HG03135 (cell line): Measurements from ENCODE around the gene HEXIM2.
"Not testable (repeated sequence)": the region's sequence is repeated elsewhere in the genome, so short reads cannot be mapped to it uniquely, and the experiment has no call there.

Source experiments
- ATAC-seq: cut with Tn5 transposase; IDR thresholded peaks from one replicate; pipeline ENCODE4 v1.9.1; 2021; ENCODE audit warnings: mild to moderate bottlenecking, moderate library complexity; ENCODE audit not compliant: unreplicated experiment

HEXIM2 gene, protein sequence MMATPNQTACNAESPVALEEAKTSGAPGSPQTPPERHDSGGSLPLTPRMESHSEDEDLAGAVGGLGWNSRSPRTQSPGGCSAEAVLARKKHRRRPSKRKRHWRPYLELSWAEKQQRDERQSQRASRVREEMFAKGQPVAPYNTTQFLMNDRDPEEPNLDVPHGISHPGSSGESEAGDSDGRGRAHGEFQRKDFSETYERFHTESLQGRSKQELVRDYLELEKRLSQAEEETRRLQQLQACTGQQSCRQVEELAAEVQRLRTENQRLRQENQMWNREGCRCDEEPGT

DNA sequence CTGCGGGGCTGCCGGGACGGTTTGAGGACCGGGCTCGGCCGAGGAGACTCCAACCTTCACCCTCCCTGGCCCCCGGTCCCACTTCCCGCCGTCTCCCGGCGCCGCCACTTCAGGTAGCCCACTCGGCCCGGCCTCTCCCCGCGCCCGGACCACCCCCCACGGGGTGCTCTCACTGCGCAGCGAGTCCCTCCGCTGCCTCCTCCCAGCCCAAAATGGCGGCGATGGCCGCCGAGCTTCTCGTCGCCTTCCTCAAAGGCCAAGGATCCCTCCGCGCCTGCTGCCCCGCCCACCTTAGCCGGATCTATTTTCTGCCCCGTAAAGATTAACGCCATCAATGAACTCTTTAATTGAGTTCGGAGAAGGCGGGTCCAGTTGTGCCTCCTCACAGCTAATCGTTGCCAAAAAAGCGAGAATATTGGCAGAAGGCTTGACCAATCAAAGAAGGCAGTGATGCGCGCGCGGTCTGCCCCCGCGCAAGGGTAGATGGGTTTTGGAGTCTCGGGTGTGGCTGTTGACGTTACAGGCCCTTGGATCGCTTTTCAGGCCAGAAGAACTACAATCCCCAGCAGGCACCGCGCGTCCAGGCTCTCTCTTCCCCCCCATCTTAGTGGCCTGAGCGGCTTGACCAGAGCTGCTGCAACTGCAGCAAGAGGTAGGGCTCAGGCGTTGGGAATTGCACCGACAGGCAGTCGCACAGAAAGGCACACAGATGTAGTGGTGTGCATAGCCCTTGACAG lies at the start of gene HEXIM2:
TSS of gene HEXIM2 (plus strand) at position 588 of the 737 bp plus-strand sequence. CDS start 919 bp downstream, outside the sequence.
- ATAC-seq, result peak; percentile 87

- no peak for ATAC-seq
Measured at GRCh38 chr17:45112559-45113423, 48.9 kb upstream of the HEXIM2 start.

GRCh38 chr17:45113424-45113754 lies 48.3 kb upstream of the HEXIM2 start:
- ATAC-seq, result no peak

GRCh38 chr17:45114117-45114932 lies 47.4 kb upstream of the HEXIM2 start:
- ATAC-seq, result no peak

- no peak for ATAC-seq
Measured at GRCh38 chr17:45115015-45115625, 46.6 kb upstream of the HEXIM2 start.

GRCh38 chr17:45115871-45116270 lies 45.8 kb upstream of the HEXIM2 start:
- no peak for ATAC-seq

- ATAC-seq, result no peak
Measured at GRCh38 chr17:45116434-45117016, 45.1 kb upstream of the HEXIM2 start.

DNA sequence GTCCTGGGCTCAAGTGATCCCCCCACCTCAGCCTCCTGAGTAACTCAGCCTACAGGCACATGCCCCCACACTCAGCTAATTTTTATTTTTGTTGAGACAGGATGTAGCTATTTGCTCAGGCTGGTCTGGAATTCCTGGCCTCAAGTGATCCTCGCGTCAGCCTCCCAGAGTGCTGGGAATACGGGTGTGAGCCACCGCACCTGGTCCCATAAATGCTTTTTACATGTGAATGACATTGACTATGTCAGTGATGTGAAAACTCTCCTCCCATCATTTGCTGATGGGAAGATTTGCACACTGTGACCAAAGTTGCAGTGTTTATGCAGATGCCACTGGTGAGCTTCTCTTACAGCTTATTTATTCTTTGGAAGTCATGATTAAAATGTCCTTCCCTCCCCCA lies 44.3 kb upstream of the HEXIM2 start:
- no peak for ATAC-seq

DNA sequence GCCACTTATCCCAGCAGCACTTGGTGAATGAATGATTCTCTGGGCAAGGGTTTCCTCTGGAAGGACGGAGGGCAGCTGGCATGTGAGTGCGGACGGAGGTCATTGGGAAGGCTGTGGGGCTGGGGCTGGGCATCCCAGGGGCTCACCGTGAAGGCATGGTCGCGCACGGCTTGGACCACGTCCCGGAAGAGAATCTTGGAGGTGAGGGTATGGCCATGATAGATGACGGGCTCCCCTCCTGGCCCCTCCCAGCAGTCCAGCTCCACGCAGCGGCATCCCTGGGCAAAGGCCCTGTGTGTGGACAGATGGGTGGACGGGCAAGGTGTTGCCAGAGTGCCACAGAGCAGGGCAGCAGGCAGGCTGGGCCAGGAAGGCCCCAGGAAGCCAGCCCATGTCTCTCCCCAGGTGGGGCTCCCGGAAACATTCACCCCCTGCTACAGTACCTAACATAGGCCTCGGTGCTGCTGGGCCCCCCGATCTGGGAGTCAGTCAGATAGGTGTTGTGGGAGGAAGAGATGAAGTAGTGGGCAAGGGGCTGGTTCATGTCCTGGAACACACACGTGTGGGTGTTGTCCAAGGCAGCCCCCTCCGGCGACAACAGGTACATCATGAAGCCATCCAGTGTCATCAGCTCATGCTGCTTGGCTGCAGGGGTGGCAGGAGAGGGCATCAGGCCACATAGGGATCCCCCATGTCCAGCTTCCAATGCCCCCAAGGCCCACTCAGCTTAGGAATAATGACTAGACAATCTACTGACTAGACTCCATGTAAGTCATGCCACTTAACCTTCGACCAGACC lies 43.6 kb upstream of the HEXIM2 start:
- no peak for ATAC-seq

DNA sequence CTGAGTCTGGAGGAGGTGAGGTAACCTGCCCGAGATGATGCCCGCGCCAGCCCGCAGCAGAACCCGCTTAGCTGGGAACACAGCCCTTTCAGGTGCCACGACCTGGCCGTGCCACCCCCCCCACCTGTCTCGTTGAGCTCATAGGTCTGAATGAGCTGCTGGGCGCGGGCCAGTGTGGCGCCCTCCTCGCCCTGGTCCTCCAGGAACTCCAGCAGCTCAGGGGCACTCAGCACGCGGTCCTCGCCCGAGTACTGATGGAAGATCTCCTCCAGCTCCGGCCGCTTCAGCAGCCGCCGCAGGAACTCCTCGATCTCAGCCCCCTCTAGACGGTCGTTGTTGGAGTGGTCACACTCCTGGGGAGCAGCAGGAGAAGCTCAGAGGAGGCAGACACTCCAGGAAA lies 43.0 kb upstream of the HEXIM2 start:
- no peak for ATAC-seq

GRCh38 chr17:45119964-45120363 lies 41.7 kb upstream of the HEXIM2 start:
- ATAC-seq, result no peak

GRCh38 chr17:45120558-45120957 lies 41.1 kb upstream of the HEXIM2 start:
- no peak for ATAC-seq

DNA sequence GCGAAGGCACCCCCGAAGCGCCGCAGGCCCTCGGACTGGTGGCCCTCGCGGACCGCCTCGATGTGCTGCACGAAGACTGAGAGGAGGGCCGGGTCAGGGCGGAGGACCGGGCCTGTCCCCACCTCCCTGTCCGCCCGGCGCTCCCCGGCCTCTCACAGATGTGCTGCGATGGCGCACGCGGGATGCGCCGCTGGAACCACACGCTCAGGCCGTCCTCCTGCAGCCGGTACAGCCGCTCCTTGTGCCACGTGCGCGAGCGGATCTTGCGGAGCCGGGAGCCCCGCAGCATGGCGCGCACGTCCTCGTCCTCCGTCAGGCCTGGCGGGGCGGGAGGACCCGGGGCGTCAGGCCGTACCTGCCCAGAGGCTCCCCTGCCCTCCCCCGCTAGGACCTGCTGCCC lies 40.6 kb upstream of the HEXIM2 start:
- no peak for ATAC-seq

DNA sequence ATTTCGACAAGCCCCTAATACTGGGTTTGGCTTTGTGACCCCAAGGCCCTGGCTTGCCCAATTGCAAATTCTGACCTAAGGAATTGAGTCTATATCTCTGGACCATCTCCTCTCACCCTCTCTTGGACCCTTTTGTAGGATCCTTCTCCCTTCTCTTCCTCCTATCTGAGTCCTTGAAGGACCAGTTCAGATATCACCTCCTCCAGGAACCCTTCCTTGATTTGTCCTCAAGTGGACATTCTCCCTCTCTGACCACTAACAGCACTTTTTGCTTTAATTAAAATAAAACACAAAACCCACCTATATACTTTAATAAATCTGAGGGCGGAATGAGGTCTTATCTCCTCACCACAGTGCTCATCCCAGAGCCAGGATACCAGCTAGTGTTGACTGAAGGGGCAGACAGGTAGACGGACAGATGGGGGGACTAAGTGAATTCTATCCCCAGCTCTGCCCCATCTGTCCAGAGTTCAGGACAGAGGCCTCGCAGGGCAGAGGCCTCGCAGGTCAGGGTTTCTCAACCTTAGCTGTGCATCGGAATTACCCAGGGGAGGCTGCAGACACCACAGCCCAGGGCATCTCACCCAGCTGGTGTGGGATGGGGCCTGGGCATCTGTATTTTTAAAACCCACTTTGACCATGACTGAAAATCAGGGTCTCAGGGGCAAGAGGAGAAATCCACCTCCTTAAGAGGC lies 38.5 kb upstream of the HEXIM2 start:
- ATAC-seq, result no peak

GRCh38 chr17:45123930-45124796 lies 37.5 kb upstream of the HEXIM2 start:
- no peak for ATAC-seq

DNA sequence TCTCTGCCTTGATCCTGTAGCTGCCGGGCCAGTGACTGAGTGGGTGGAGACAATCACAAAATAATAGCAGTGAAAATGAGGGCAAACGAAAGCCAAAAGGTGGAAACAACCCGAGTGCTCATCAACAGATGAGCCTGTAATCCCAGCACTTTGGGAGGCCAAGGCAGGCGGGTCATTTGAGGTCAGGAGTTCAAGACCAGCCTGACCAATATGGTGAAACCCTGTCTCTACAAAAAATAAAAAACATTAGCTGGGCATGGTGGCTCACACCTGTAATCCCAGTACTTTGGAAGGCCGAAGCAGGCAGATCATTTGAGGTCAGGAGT lies 36.9 kb upstream of the HEXIM2 start:
- ATAC-seq, result not testable (repeated sequence)

DNA sequence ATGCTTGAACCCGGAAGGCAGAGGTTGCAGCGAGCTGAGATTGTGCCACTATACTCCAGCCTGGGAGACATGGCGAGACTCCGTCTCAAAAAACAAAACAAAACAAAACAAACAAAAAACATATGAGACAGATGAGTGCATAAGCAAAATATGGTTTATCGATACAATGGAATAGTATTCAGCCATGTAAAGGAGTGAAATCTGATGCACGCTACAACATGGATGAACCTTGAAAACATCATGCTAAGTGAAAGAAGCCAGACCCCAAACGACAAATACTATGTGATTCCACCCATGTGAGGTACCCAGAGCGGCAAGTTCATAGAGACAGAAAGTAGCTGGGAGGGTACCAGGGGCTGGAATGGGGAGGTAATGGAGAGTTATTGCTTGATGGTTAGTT lies 36.2 kb upstream of the HEXIM2 start:
- ATAC-seq, result no peak

DNA sequence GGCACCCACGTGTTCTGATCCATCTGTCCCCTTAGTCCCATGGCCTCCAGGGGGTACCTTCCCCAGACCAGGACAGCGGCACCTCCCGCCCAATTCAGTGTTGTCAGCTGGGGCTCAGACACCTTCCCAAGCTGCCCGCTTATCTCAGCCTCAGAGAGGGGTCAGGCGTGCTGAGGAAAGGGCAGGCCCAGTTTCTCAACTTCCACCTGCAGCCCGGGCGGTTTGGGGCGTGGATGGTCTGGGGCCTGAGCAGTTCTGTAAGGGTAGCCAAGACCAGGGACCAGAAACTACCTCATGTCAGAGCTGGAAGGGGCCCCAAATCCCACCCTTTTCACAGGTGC lies 34.5 kb upstream of the HEXIM2 start:
- ATAC-seq, result no peak
